ENCODE data around the gene LYVE1.

The LYVE1 gene

GRCh38 chr11:10551845-10552352, 16.6 kb downstream of the LYVE1 start:
- no peak for DNase-seq

- no peak for DNase-seq
Observed at GRCh38 chr11:10551290-10551592, 17.2 kb downstream of the LYVE1 start.

GRCh38 chr11:10550503-10551289, 17.8 kb downstream of the LYVE1 start:
- no peak for DNase-seq

GRCh38 chr11:10544491-10545465, 23.7 kb downstream of the LYVE1 start:
- no peak for DNase-seq

GRCh38 chr11:10543782-10544181, 24.7 kb downstream of the LYVE1 start:
- DNase-seq = no peak

- DNase-seq = no peak
Observed at GRCh38 chr11:10542776-10543175, 25.7 kb downstream of the LYVE1 start.

GRCh38 chr11:10541561-10541930, 26.9 kb downstream of the LYVE1 start:
- DNase-seq = no peak

GRCh38 chr11:10540915-10541560, 27.4 kb downstream of the LYVE1 start, which contains the start of gene RNF141:
RNF141 (minus strand) TSS chr11:10541187; CDS start chr11:10534158, 7,029 bp downstream.
- DNase-seq = peak; percentile 98

GRCh38 chr11:10540546-10540914, 27.9 kb downstream of the LYVE1 start:
- no peak for DNase-seq

- no peak for DNase-seq
Observed at GRCh38 chr11:10539339-10539738, 29.1 kb downstream of the LYVE1 start.

GRCh38 chr11:10538924-10539323, 29.5 kb downstream of the LYVE1 start:
- no peak for DNase-seq

GRCh38 chr11:10537600-10537999, 30.9 kb downstream of the LYVE1 start:
- no peak for DNase-seq

GRCh38 chr11:10534316-10534715, 34.1 kb downstream of the LYVE1 start:
- no peak for DNase-seq

GRCh38 chr11:10533323-10533722, 35.1 kb downstream of the LYVE1 start:
- DNase-seq = no peak

- no peak for DNase-seq
Observed at GRCh38 chr11:10532526-10532925, 35.9 kb downstream of the LYVE1 start.

- DNase-seq = no peak
Observed at GRCh38 chr11:10529279-10529678, 39.2 kb downstream of the LYVE1 start.

- DNase-seq = no peak
Observed at GRCh38 chr11:10528121-10528520, 40.3 kb downstream of the LYVE1 start.

GRCh38 chr11:10526974-10527918, 41.2 kb downstream of the LYVE1 start:
- DNase-seq = no peak

GRCh38 chr11:10524471-10524870, 44.0 kb downstream of the LYVE1 start:
- no peak for DNase-seq

GRCh38 chr11:10522921-10523320, 45.5 kb downstream of the LYVE1 start:
- no peak for DNase-seq

GRCh38 chr11:10522276-10522675, 46.2 kb downstream of the LYVE1 start:
- no peak for DNase-seq

- no peak for DNase-seq
Observed at GRCh38 chr11:10520562-10520961, 47.9 kb downstream of the LYVE1 start.
